ENCODE data around the gene CORIN. TPM values are rescaled to one million over a fixed set of nuclear protein-coding genes. Genes with fewer than 3 reads are reported as not detected.

Gene CORIN
- total and polyA plus RNA-seq, 10 of the 15 experiments (the other 5 are each of a cell fraction or from before 2014, with no cell fraction given): 0.02 to 0.45 (median 0.09) TPM; not detected in 3

- TF ChIP-seq REST (IDR thresholded peaks at IDR 0.05; ENCODE audit: low read depth, low read length): no peak
- TF ChIP-seq MXI1 (IDR thresholded peaks at IDR 0.05; ENCODE audit: low read depth, low read length): no peak
- TF ChIP-seq NFYA (IDR thresholded peaks at IDR 0.05; ENCODE audit: borderline replicate concordance, low read depth, low read length): no peak
- no peak for TF ChIP-seq BRCA1 (IDR thresholded peaks at IDR 0.05; ENCODE audit: low read depth, low read length)
Measured at GRCh38 chr4:47661741-47662140, 176.1 kb downstream of the CORIN start (continued).

DNA sequence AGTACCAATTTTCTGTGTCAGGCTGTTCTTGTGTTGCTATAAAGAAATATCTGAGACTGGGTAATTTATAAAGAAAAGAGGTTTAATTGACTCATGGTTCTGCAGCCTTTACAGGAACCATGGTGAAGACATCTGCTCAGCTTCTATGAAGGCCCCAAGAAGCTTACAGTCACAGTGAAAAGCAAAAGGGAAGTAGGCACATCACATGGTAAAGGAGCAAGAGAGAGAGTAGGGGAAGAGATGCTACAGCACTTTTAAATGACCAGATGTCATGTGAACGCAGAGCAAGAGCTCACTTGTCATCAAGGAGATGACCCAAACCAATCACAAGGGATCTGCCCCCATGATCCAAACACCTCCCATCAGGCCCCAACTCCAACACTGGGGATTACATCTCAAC, 178.5 kb downstream of the CORIN start:
- CTCF ChIA-PET: interaction anchor here (0.6 to 1.6 kb wide), 3 partner anchors 11 to 70 kb away, joined by 3 to 10 read pairs (median 3); no protein-coding TSS in a partner anchor
- in situ Hi-C loops (cut with MboI): no loop called here

More for the DNA sequence above, 178.5 kb downstream of the CORIN start:
- ChIA-PET SMC1A (ENCODE audit: uncharacterized antibody, unreplicated experiment) (no interaction called here), RAD21 (ENCODE audit: unreplicated experiment) (no interaction called here), POLR2A (no interaction called here)
- H3K4me2 ChIP-seq (ENCODE audit: control insufficient read depth, insufficient read depth): no peak overlapping the region
- no peaks in the 10 kb centered on the region for H3K27me3 ChIP-seq (replicated peaks in 1 of 2; ENCODE audit: control insufficient read depth in 2 of 2, insufficient read depth in 2 of 2, low read length in 1 of 2)
- no peaks in the 10 kb centered on the region for H3K4me1 ChIP-seq (ENCODE audit: control insufficient read depth, insufficient read depth, low read length)
- no peak for FAIRE-seq
- no peak overlapping the region for H3K4me3 ChIP-seq
- H3K9ac ChIP-seq (ENCODE audit: control insufficient read depth, insufficient read depth, low read length): no peak overlapping the region
- WGBS (ENCODE audit: insufficient coverage, insufficient replicate concordance, low lambda C conversion rate, missing lambda C conversion rate): 20% methylated on average over 1 of the region's 1 CpG
- H2AFZ ChIP-seq (ENCODE audit: control insufficient read depth, low read depth, low read length): no peak overlapping the region
- BruUV-seq (replicated peaks): no TSS peak
- TF ChIP-seq SREBF1 (IDR thresholded peaks at IDR 0.05; ENCODE audit: low read length) (no peak), YY1 (IDR thresholded peaks at IDR 0.05; ENCODE audit: low read depth, low read length) (no peak), SIN3A (IDR thresholded peaks at IDR 0.05; ENCODE audit: low read depth, low read length) (no peak), FOXK2 (IDR thresholded peaks at IDR 0.05) (no peak), ZZZ3 (IDR thresholded peaks at IDR 0.05; ENCODE audit: control insufficient read depth, insufficient read length, low read depth) (no peak), NR2F1 (conservative IDR thresholded peaks at IDR 0.05) (no peak), POU2F2 (IDR thresholded peaks at IDR 0.05; ENCODE audit: borderline replicate concordance, low read depth, low read length) (no peak), MTA3 (IDR thresholded peaks at IDR 0.05; ENCODE audit: borderline replicate concordance, low read length) (no peak), CREM (IDR thresholded peaks at IDR 0.05; ENCODE audit: low read depth) (no peak)
- TF ChIP-seq, protein P1, sequence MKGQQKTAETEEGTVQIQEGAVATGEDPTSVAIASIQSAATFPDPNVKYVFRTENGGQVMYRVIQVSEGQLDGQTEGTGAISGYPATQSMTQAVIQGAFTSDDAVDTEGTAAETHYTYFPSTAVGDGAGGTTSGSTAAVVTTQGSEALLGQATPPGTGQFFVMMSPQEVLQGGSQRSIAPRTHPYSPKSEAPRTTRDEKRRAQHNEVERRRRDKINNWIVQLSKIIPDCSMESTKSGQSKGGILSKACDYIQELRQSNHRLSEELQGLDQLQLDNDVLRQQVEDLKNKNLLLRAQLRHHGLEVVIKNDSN (IDR thresholded peaks at IDR 0.05; ENCODE audit: borderline replicate concordance, extremely low read length, insufficient read depth, low read depth, low read length): no peak
- TF ChIP-seq, protein P2, sequence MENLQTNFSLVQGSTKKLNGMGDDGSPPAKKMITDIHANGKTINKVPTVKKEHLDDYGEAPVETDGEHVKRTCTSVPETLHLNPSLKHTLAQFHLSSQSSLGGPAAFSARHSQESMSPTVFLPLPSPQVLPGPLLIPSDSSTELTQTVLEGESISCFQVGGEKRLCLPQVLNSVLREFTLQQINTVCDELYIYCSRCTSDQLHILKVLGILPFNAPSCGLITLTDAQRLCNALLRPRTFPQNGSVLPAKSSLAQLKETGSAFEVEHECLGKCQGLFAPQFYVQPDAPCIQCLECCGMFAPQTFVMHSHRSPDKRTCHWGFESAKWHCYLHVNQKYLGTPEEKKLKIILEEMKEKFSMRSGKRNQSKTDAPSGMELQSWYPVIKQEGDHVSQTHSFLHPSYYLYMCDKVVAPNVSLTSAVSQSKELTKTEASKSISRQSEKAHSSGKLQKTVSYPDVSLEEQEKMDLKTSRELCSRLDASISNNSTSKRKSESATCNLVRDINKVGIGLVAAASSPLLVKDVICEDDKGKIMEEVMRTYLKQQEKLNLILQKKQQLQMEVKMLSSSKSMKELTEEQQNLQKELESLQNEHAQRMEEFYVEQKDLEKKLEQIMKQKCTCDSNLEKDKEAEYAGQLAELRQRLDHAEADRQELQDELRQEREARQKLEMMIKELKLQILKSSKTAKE (IDR thresholded peaks at IDR 0.05; ENCODE audit: low read depth, poor library complexity, severe bottlenecking): no peak
- TF ChIP-seq, protein P3, sequence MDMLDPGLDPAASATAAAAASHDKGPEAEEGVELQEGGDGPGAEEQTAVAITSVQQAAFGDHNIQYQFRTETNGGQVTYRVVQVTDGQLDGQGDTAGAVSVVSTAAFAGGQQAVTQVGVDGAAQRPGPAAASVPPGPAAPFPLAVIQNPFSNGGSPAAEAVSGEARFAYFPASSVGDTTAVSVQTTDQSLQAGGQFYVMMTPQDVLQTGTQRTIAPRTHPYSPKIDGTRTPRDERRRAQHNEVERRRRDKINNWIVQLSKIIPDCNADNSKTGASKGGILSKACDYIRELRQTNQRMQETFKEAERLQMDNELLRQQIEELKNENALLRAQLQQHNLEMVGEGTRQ (IDR thresholded peaks at IDR 0.05; ENCODE audit: borderline replicate concordance, low read depth, low read length): no peak
- ATAC-seq: no peak
- H3K27ac ChIP-seq (ENCODE audit: control insufficient read depth, insufficient read depth): no peak overlapping the region
- intact Hi-C loops (cut with micrococcal nuclease; ENCODE audit: unreplicated experiment): no loop called here
- H3K9me3 ChIP-seq (replicated peaks; ENCODE audit: control insufficient read depth, insufficient read depth, low read length): no peaks in the 10 kb centered on the region
- H3K36me3 ChIP-seq (ENCODE audit: control insufficient read depth in 2 of 2, insufficient read depth in 2 of 2, low read length in 1 of 2): no peaks in the 10 kb centered on the region
- no peaks in the 10 kb centered on the region for H4K20me1 ChIP-seq (ENCODE audit: control insufficient read depth, insufficient read depth)
- DNase-seq (ENCODE audit: low read depth, low spot score): no peak
- H3K79me2 ChIP-seq (ENCODE audit: control insufficient read depth, insufficient read depth, low read length): no peaks in the 10 kb centered on the region

Measured in GM12878 (cell line).